Astrocyte (in vitro differentiated cells and primary cell): ENCODE data around the gene CROCC2.

Source experiments
- EZH2 ChIP-seq: IDR thresholded peaks from 2 replicates; pipeline ENCODE4 v1.6.1; 2012; ENCODE audit warnings: mild to moderate bottlenecking, low read length, inconsistent platforms; ENCODE audit not compliant: insufficient read depth
- TF ChIP-seq, protein P1 (sequence below): IDR thresholded peaks from 2 replicates; pipeline ENCODE4 v1.5.1; 2011; ENCODE audit warnings: low read depth, mild to moderate bottlenecking, inconsistent platforms, low read length, moderate library complexity; ENCODE audit not compliant: insufficient read depth

DNA sequence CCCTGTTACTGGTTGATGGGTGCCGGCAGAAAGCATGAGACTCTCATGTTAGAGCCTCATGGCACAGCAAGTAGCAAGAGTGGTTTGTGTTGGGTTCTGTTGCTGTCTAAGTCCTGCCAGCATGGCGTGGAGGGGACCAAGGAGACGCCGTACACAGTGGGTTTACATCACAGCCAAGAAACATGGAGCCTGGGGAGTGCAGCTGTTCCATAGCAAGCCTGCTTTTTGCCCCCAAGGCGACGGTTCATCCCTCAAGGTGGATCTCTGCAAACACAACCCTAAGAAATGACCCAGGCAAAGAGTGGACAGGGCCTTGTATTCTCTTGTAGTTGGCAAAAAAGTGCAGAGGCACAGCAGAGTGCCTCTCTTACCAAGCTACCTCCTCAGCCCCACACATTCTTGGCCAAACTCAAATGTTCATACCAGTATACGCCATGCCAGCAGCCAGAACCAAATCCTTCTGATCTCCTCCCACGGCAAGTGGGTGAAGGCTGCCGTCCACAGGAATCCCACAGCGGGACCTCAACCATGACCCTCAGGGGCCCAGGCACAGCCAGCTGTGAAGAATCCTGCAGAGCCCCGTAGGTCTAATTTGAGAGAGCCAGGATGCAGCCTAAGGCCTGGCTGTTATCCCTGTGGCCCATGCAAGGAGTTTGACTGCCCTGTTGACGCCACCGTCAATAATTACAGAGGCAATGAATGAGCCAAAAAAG is 111.2 kb downstream of the CROCC2 start:
- TF ChIP-seq, protein P1, sequence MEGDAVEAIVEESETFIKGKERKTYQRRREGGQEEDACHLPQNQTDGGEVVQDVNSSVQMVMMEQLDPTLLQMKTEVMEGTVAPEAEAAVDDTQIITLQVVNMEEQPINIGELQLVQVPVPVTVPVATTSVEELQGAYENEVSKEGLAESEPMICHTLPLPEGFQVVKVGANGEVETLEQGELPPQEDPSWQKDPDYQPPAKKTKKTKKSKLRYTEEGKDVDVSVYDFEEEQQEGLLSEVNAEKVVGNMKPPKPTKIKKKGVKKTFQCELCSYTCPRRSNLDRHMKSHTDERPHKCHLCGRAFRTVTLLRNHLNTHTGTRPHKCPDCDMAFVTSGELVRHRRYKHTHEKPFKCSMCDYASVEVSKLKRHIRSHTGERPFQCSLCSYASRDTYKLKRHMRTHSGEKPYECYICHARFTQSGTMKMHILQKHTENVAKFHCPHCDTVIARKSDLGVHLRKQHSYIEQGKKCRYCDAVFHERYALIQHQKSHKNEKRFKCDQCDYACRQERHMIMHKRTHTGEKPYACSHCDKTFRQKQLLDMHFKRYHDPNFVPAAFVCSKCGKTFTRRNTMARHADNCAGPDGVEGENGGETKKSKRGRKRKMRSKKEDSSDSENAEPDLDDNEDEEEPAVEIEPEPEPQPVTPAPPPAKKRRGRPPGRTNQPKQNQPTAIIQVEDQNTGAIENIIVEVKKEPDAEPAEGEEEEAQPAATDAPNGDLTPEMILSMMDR, result no peak
- TF ChIP-seq EZH2, result no peak
